GM20000 (cell line): ENCODE results near the gene PRKCB.
"Not testable (repeated sequence)": the region's sequence is repeated elsewhere in the genome, so short reads cannot be mapped to it uniquely, and the experiment has no call there.

ENCODE experiments used
- DNase-seq: peaks from one replicate; pipeline ENCODE4 v3.0.0; 2012; ENCODE audit warnings: low spot score
- CTCF ChIP-seq: IDR thresholded peaks from 2 replicates; pipeline ENCODE4 v1.5.1; 2012; ENCODE audit warnings: mild to moderate bottlenecking, control low read depth; ENCODE audit errors: extremely low read depth, missing control alignments

Gene PRKCB

DNA sequence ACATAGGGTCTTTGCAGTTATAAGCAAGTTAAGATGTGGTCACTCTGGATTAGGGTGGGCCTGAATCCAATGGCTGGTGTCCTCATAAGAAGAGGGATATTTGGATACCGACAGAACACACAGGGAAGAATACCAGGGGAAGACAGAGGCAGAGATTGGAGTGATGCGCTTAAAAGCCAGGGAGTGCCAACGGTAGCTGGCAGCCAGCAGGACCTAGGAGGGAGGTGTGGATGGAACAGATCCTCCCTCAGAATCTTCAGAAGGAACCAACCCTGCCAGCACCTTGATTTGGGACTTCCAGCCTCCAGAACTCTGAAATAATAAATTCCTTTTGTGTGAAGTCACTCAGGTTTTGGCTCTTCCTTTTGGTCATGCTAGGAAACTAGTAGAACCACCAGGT lies 310.1 kb downstream of the PRKCB start:
- DNase-seq: no peak
- TF ChIP-seq CTCF: no peak

GRCh38 chr16:24146518-24146917 lies 310.7 kb downstream of the PRKCB start:
- no peak for TF ChIP-seq CTCF
- DNase-seq: no peak

GRCh38 chr16:24149102-24149501 lies 313.3 kb downstream of the PRKCB start:
- DNase-seq: peak; percentile 23
- TF ChIP-seq CTCF: no peak

- no peak for TF ChIP-seq CTCF
- DNase-seq: no peak
Measured at GRCh38 chr16:24150282-24150681, 314.5 kb downstream of the PRKCB start.

GRCh38 chr16:24151482-24151939 lies 315.7 kb downstream of the PRKCB start:
- no peak for DNase-seq
- no peak for TF ChIP-seq CTCF

GRCh38 chr16:24152048-24152447 lies 316.3 kb downstream of the PRKCB start:
- DNase-seq: not testable (repeated sequence)

GRCh38 chr16:24152826-24153225 lies 317.0 kb downstream of the PRKCB start:
- no peak for TF ChIP-seq CTCF
- DNase-seq: no peak

- DNase-seq: no peak
- TF ChIP-seq CTCF: no peak
Measured at GRCh38 chr16:24156777-24157176, 321.0 kb downstream of the PRKCB start.
